Testis (tissue), 3 donors: ENCODE results near the gene RIC8B. TPM values are rescaled to one million over a fixed set of nuclear protein-coding genes. Genes with fewer than 3 reads are reported as not detected.

Experiments
- DNase-seq: peaks from one replicate; pipeline ENCODE4 v3.0.0-alpha.2; 2019
- H3K27ac ChIP-seq, 2 donors: fragments of 200-600 bp; sonication (generic); one replicate each; pipeline ENCODE4 v1.5.1; 2019
- H3K27me3 ChIP-seq: fragments of 200-600 bp; sonication (generic); one replicate; pipeline ENCODE4 v1.5.1; 2019
- H3K36me3 ChIP-seq: fragments of 200-600 bp; sonication (generic); one replicate; pipeline ENCODE4 v1.5.1; 2017; ENCODE audit warnings: low read depth; ENCODE audit errors: missing control alignments
- H3K4me1 ChIP-seq: fragments of 200-600 bp; sonication (generic); one replicate; pipeline ENCODE4 v1.5.1; 2019
- H3K4me3 ChIP-seq, 2 donors: fragments of 200-600 bp; sonication (generic); one replicate each; pipeline ENCODE4 v1.5.1; 2017 to 2019
- H3K9me3 ChIP-seq: fragments of 200-600 bp; sonication (generic); one replicate; pipeline ENCODE4 v1.5.1; 2017
- POLR2A ChIP-seq: fragments of 450-650 bp; IDR thresholded peaks from one replicate; pipeline ENCODE4 v1.6.1; 2017; ENCODE audit warnings: antibody characterized with exemption, mild to moderate bottlenecking, moderate library complexity
- WGBS, 2 donors: methylation state at CpG; one replicate each; pipeline ENCODE4 v1.1.5; 2018; 5-methylcytosine and 5-hydroxymethylcytosine counted together
- intact Hi-C: fragments of 100-400 bp; cut with DNase I; formaldehyde crosslinking; loops from one replicate; pipeline ENCODE4 v1.15.1; 2023; ENCODE audit warnings: low total_unique reads
- polyA plus RNA-seq: library from polyadenylated mRNA; stranded (reverse); fragments of 350-450 nt; fragmentation: Illumina TruSeq; extraction: RNeasy Lipid Tissue Mini Kit (QIAGEN cat#74804); gene quantifications from one replicate; pipeline ENCODE4 v1.2.3, GENCODE V29; 2014; ENCODE audit warnings: low read depth, low replicate concordance; ENCODE audit not compliant: insufficient read depth
- total RNA-seq, 2 donors: library from RNA; depleted of rRNA; stranded (reverse); fragments of >200 nt; gene quantifications; one replicate each; pipeline ENCODE4 v1.2.3, GENCODE V29; 2016
- TF ChIP-seq, protein P1 (sequence below), 3 experiments: fragments of 450-650 bp in 2 of 3; fragments of 200-600 bp in 1 of 3; sonication (generic) in 1 of 3; IDR thresholded peaks; one replicate each; pipeline ENCODE4 v1.5.1; 2016 to 2019; ENCODE audit warnings: antibody characterized with exemption in 3 of 3, mild to moderate bottlenecking in 2 of 3, moderate library complexity in 1 of 3

RIC8B gene
- total and polyA plus RNA-seq, 3 donors from 2014 or later: 14.3 to 27.7 (median 18.3) TPM

DNA sequence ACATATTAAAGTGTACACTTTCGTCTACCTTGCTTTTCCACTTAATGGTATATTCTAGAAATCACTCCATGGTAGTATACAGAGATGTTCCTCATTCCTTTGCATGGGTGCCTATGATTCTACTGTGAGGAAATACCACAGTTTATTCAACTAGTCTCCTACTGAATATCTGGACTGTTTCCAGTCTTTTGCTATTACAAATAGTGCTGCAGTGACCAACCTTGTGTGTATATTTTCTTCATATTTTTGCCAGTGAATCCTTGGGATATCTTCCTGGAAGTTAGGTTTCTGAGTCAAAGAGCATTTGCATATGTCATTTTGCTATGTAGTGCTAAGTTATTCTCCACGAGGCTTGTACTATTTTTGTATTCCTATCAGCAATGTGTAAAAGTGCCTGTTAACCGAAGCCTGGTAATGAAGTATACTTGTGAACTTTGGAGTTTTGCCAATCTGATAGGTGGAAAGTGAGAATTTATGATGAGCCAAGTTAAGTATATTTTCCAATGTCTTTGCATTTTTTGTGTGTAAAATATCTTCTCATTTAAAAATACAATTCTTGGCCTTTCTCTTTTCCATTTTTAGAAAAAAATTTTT, 149.9 kb downstream of the RIC8B start:
- H3K27ac ChIP-seq: no peak overlapping the region
- 60 to 72% methylated on average over 3 of the region's 3 CpGs for WGBS, 2 donors
- no peak for TF ChIP-seq POLR2A
- TF ChIP-seq, protein P1, sequence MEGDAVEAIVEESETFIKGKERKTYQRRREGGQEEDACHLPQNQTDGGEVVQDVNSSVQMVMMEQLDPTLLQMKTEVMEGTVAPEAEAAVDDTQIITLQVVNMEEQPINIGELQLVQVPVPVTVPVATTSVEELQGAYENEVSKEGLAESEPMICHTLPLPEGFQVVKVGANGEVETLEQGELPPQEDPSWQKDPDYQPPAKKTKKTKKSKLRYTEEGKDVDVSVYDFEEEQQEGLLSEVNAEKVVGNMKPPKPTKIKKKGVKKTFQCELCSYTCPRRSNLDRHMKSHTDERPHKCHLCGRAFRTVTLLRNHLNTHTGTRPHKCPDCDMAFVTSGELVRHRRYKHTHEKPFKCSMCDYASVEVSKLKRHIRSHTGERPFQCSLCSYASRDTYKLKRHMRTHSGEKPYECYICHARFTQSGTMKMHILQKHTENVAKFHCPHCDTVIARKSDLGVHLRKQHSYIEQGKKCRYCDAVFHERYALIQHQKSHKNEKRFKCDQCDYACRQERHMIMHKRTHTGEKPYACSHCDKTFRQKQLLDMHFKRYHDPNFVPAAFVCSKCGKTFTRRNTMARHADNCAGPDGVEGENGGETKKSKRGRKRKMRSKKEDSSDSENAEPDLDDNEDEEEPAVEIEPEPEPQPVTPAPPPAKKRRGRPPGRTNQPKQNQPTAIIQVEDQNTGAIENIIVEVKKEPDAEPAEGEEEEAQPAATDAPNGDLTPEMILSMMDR (IDR thresholded peaks at IDR 0.05): no peak
- H3K36me3 ChIP-seq: no peaks in the 10 kb centered on the region
- H3K4me1 ChIP-seq: no peaks in the 10 kb centered on the region
- no peaks in the 10 kb centered on the region for H3K9me3 ChIP-seq
- no peak overlapping the region for H3K4me3 ChIP-seq
- intact Hi-C loops: no loop called here
- no peaks in the 10 kb centered on the region for H3K27me3 ChIP-seq
- no peak for DNase-seq

DNA sequence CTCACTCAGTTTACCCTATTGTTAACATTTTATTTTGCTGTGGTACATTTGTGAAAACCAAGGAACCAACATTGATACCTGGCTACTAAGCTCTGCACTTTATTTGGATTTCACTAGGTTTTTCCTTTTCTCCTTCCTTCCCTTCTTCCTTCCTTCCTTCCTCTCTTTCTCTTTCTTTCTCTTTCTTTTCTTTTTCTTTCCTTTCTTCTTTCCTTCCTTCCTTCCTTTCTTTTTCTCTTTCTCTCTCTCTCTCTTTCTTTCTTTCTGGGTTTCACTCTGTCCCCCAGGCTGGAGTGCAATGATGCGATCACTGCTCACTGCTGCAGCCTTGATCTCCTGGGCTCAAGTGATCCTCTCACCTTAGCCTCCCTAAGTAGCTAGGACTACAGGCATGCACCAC, 152.2 kb downstream of the RIC8B start:
- Histone ChIP-seq H3K4me3 (no peak overlapping the region), H3K27me3 (no peaks in the 10 kb centered on the region), H3K9me3 (no peaks in the 10 kb centered on the region), H3K27ac (no peak overlapping the region), H3K4me1 (no peaks in the 10 kb centered on the region), H3K36me3 (no peaks in the 10 kb centered on the region)
- intact Hi-C loops: no loop called here
- no peak for DNase-seq
- TF ChIP-seq, protein P1 (IDR thresholded peaks at IDR 0.05): no peak
- TF ChIP-seq POLR2A: no peak
- 90 to 100% methylated on average over 1 of the region's 1 CpG for WGBS, 2 donors

DNA sequence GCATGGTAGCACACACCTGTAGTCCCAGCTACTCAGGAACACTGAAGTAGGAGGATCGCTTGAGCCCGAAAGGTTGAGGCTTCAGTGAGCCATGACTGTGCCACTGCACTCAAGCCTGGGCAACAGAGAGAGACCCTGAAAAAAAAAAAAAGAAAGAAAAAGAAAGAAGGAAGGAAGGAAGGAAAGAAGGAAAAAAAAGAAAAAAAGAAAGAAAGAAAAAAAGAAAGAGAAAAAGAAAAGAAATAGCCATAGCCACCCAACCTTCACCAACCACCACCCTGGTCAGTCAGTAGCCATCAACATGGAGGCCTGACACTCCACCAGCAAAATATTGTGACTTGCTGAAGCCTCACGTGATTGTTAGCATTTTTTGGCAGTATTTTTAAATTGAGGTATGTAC, 159.8 kb downstream of the RIC8B start:
- no peaks in the 10 kb centered on the region for H3K4me1 ChIP-seq
- intact Hi-C loops: no loop called here
- WGBS, 2 donors: 89 to 90% methylated on average over 3 of the region's 3 CpGs
- no peaks in the 10 kb centered on the region for H3K36me3 ChIP-seq
- H3K4me3 ChIP-seq: no peak overlapping the region
- no peaks in the 10 kb centered on the region for H3K9me3 ChIP-seq
- TF ChIP-seq POLR2A: no peak
- TF ChIP-seq, protein P1 (IDR thresholded peaks at IDR 0.05): no peak
- DNase-seq: no peak
- H3K27me3 ChIP-seq: no peaks in the 10 kb centered on the region
- no peak overlapping the region for H3K27ac ChIP-seq

Other genes with a start within 250 kb of the RIC8B start
- gene RFX4, start 191.7 kb upstream of the RIC8B start, total RNA-seq: 10 to 100 TPM; 52.7 to 86.4 TPM
- 217 TPM for gene RFX4, start 191.7 kb upstream of the RIC8B start, polyA plus RNA-seq
- gene TMEM263, start 181.2 kb downstream of the RIC8B start, total RNA-seq: 10 to 100 TPM; 40.5 to 45.3 TPM
- 33.6 TPM for gene TMEM263, start 181.2 kb downstream of the RIC8B start, polyA plus RNA-seq
- 10 to 100 TPM; 22.7 to 25.2 TPM for gene MTERF2, start 212.5 kb downstream of the RIC8B start, total RNA-seq
- 19.5 TPM for gene MTERF2, start 212.5 kb downstream of the RIC8B start, polyA plus RNA-seq